Measurements from ENCODE around the gene UPB1.
A peak's percentile ranks its signal among the peaks of the same experiment; 100 is the strongest.

UPB1 gene

DNA sequence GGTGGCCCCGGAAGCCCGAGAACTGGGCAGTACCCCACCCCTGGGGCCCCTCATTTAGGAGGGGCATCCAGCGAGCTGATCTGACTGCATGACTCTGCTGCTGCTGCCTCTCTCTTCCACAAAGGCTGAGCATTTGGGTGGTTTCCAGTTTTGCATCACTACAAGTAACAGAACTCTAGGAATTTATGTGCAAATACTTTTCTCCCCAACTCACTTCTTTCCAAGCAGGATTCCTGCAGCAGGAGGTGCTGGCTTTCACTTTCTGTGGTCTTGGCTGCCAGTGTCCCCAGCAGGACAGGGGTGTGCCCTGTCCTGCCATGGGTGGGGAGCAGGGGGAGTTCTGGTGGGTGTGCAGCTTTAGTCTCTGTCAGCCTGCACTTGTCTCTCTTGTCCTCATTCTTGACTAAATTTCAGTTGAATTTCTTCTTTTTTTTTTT lies 21.2 kb downstream of the UPB1 start:
- H3K36me3 ChIP-seq (ENCODE audit: insufficient read depth, low read length), result no peaks in the 10 kb centered on the region
- H3K9me3 ChIP-seq (ENCODE audit: insufficient read depth, low read depth, low read length), result no peaks in the 10 kb centered on the region
- H2AFZ ChIP-seq (ENCODE audit: low read length), result no peak overlapping the region
- H3K9me2 ChIP-seq (replicated peaks; ENCODE audit: low read depth, low read length), result no peaks in the 10 kb centered on the region
- no peaks in the 10 kb centered on the region for H3K27me3 ChIP-seq (ENCODE audit: insufficient read depth, low read length, poor library complexity, severe bottlenecking)
- H4K20me1 ChIP-seq (ENCODE audit: insufficient read depth, low read length, poor library complexity, severe bottlenecking), result no peaks in the 10 kb centered on the region
- H3F3A ChIP-seq (ENCODE audit: low read depth), result no peaks in the 10 kb centered on the region
- no peak overlapping the region for H3K9ac ChIP-seq (ENCODE audit: low read depth, low read length, poor library complexity, severe bottlenecking)
- H3K79me2 ChIP-seq (ENCODE audit: insufficient read depth, low read length), result no peaks in the 10 kb centered on the region
- peaks cover 43% of the 10 kb centered on the region for H3K4me1 ChIP-seq (ENCODE audit: insufficient read depth, low read length, poor library complexity, severe bottlenecking)
- no peak for TF ChIP-seq EZH2phosphoT487 (IDR thresholded peaks at IDR 0.05; ENCODE audit: borderline replicate concordance)
- TF ChIP-seq, protein P1, sequence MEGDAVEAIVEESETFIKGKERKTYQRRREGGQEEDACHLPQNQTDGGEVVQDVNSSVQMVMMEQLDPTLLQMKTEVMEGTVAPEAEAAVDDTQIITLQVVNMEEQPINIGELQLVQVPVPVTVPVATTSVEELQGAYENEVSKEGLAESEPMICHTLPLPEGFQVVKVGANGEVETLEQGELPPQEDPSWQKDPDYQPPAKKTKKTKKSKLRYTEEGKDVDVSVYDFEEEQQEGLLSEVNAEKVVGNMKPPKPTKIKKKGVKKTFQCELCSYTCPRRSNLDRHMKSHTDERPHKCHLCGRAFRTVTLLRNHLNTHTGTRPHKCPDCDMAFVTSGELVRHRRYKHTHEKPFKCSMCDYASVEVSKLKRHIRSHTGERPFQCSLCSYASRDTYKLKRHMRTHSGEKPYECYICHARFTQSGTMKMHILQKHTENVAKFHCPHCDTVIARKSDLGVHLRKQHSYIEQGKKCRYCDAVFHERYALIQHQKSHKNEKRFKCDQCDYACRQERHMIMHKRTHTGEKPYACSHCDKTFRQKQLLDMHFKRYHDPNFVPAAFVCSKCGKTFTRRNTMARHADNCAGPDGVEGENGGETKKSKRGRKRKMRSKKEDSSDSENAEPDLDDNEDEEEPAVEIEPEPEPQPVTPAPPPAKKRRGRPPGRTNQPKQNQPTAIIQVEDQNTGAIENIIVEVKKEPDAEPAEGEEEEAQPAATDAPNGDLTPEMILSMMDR (conservative IDR thresholded peaks at IDR 0.05; ENCODE audit: low read length), result no peak
- no peak overlapping the region for H3K4me2 ChIP-seq (ENCODE audit: low read depth, low read length, poor library complexity, severe bottlenecking)
- H3K4me3 ChIP-seq (ENCODE audit: low read length, poor library complexity, severe bottlenecking), result no peak overlapping the region

DNA sequence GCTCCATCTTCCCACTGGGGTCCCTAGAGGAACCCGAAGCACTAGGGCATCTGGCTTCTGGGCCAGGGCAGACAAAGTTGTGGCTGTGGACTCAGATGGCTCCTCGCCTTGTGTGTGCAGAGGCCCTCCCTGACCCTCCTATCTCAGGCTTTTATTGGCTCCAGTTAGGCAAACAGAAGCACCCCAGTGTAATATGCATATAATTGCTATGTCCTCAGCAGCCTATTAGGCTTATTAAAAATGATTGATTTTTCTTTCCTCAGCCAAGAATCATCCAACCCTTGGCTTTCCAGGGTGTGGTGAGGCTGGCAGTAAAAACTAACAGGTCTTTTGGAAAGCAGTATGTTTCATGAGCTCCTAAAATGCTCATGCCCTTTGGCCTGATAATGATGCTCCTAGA lies 22.3 kb downstream of the UPB1 start:
- H3K9me3 ChIP-seq (ENCODE audit: insufficient read depth, low read depth, low read length), result no peaks in the 10 kb centered on the region
- H3K9me2 ChIP-seq (replicated peaks; ENCODE audit: low read depth, low read length), result no peaks in the 10 kb centered on the region
- H3K36me3 ChIP-seq (ENCODE audit: insufficient read depth, low read length), result no peaks in the 10 kb centered on the region
- H4K20me1 ChIP-seq (ENCODE audit: insufficient read depth, low read length, poor library complexity, severe bottlenecking), result no peaks in the 10 kb centered on the region
- no peak overlapping the region for H3K4me3 ChIP-seq (ENCODE audit: low read length, poor library complexity, severe bottlenecking)
- H3K4me2 ChIP-seq (ENCODE audit: low read depth, low read length, poor library complexity, severe bottlenecking), result no peak overlapping the region
- H3K9ac ChIP-seq (ENCODE audit: low read depth, low read length, poor library complexity, severe bottlenecking), result no peak overlapping the region
- H3K27me3 ChIP-seq (ENCODE audit: insufficient read depth, low read length, poor library complexity, severe bottlenecking), result no peaks in the 10 kb centered on the region
- no peaks in the 10 kb centered on the region for H3K79me2 ChIP-seq (ENCODE audit: insufficient read depth, low read length)
- no peak overlapping the region for H2AFZ ChIP-seq (ENCODE audit: low read length)
- H3K4me1 ChIP-seq (ENCODE audit: insufficient read depth, low read length, poor library complexity, severe bottlenecking), result peaks cover 41% of the 10 kb centered on the region
- TF ChIP-seq, protein P1 (conservative IDR thresholded peaks at IDR 0.05; ENCODE audit: low read length), result no peak
- no peak for TF ChIP-seq EZH2phosphoT487 (IDR thresholded peaks at IDR 0.05; ENCODE audit: borderline replicate concordance)
- no peaks in the 10 kb centered on the region for H3F3A ChIP-seq (ENCODE audit: low read depth)

DNA sequence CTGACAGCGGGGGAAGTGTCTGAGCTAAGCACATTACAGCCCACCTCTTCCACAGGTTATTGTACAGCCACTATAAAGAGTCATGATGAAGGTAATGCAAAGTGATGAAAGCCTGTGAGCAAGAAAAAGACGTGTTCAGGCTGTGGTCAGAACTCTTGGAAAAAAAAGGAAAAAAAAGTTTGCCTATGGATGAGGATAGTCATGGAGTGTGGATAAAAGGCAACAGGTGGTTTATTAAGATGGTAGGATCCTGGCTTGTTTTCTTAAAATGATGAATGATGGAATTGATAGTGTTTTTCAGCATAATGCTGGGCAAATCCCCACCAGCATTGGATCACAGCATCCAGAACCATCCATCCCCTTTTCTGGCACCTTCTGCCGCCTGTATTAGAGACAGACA lies 23.1 kb downstream of the UPB1 start:
- peak overlapping the region; percentile 42 for H3K4me2 ChIP-seq (ENCODE audit: low read depth, low read length, poor library complexity, severe bottlenecking)
- no peak overlapping the region for H3K4me3 ChIP-seq (ENCODE audit: low read length, poor library complexity, severe bottlenecking)
- H3K9me2 ChIP-seq (replicated peaks; ENCODE audit: low read depth, low read length), result no peaks in the 10 kb centered on the region
- TF ChIP-seq EZH2phosphoT487 (IDR thresholded peaks at IDR 0.05; ENCODE audit: borderline replicate concordance), result no peak
- TF ChIP-seq, protein P1 (conservative IDR thresholded peaks at IDR 0.05; ENCODE audit: low read length), result no peak
- H3K9ac ChIP-seq (ENCODE audit: low read depth, low read length, poor library complexity, severe bottlenecking), result no peak overlapping the region
- H3K79me2 ChIP-seq (ENCODE audit: insufficient read depth, low read length), result no peaks in the 10 kb centered on the region
- H3K9me3 ChIP-seq (ENCODE audit: insufficient read depth, low read depth, low read length), result no peaks in the 10 kb centered on the region
- H3K36me3 ChIP-seq (ENCODE audit: insufficient read depth, low read length), result no peaks in the 10 kb centered on the region
- peaks cover 37% of the 10 kb centered on the region for H3K4me1 ChIP-seq (ENCODE audit: insufficient read depth, low read length, poor library complexity, severe bottlenecking)
- H3F3A ChIP-seq (ENCODE audit: low read depth), result no peaks in the 10 kb centered on the region
- no peaks in the 10 kb centered on the region for H3K27me3 ChIP-seq (ENCODE audit: insufficient read depth, low read length, poor library complexity, severe bottlenecking)
- H2AFZ ChIP-seq (ENCODE audit: low read length), result no peak overlapping the region
- H4K20me1 ChIP-seq (ENCODE audit: insufficient read depth, low read length, poor library complexity, severe bottlenecking), result no peaks in the 10 kb centered on the region
